GM12878 (cell line): ENCODE data around the gene ARMC2.

ENCODE experiments used
- ATF2 ChIP-seq: IDR thresholded peaks from 2 replicates; pipeline ENCODE4 v1.6.1; 2012; ENCODE audit warnings: low read length, inconsistent platforms
- E2F4 ChIP-seq: IDR thresholded peaks from 2 replicates; pipeline ENCODE4 v1.6.1; 2012; ENCODE audit warnings: low read depth, low read length, improper control_type of control experiment
- EZH2 ChIP-seq: IDR thresholded peaks from 2 replicates; pipeline ENCODE4 v1.6.1; 2012; ENCODE audit warnings: low read depth, mild to moderate bottlenecking, control low read depth, inconsistent platforms, low read length, borderline replicate concordance; ENCODE audit not compliant: control insufficient read depth
- IRF3 ChIP-seq: fragments of 450-650 bp; IDR thresholded peaks from 2 replicates; pipeline ENCODE4 v1.6.1; 2014; ENCODE audit warnings: mild to moderate bottlenecking
- KAT2A ChIP-seq: conservative IDR thresholded peaks from 2 replicates; pipeline ENCODE4 v1.6.1; 2011; ENCODE audit warnings: low read depth, low read length; ENCODE audit not compliant: control insufficient read depth
- LARP7 ChIP-seq: fragments of 450-650 bp; IDR thresholded peaks from 2 replicates; pipeline ENCODE4 v1.6.1; 2017; ENCODE audit warnings: mild to moderate bottlenecking
- POLR2A ChIP-seq: IDR thresholded peaks from 2 replicates; pipeline ENCODE4 v1.6.1; 2011; ENCODE audit warnings: low read depth, mild to moderate bottlenecking, low read length
- POLR2AphosphoS5 ChIP-seq: IDR thresholded peaks from 2 replicates; pipeline ENCODE4 v1.6.1; 2011; ENCODE audit warnings: mild to moderate bottlenecking, low read length, inconsistent platforms
- RAD21 ChIP-seq: IDR thresholded peaks from 2 replicates; pipeline ENCODE4 v1.6.1; 2011; ENCODE audit warnings: mild to moderate bottlenecking, low read depth, low read length, moderate library complexity; ENCODE audit not compliant: insufficient read depth
- SKIL ChIP-seq: fragments of 450-650 bp; IDR thresholded peaks from 2 replicates; pipeline ENCODE4 v1.6.1; 2017; ENCODE audit warnings: mild to moderate bottlenecking, low read depth, inconsistent platforms; ENCODE audit not compliant: poor library complexity, severe bottlenecking
- TF ChIP-seq, protein P1 (sequence below), 3 experiments: IDR thresholded peaks in 2 of 3; conservative IDR thresholded peaks in 1 of 3; 2 replicates each; pipeline ENCODE4 v1.5.1; 2011; ENCODE audit warnings: low read depth in 3 of 3, low read length in 3 of 3, mild to moderate bottlenecking in 3 of 3, control low read depth in 2 of 3, moderate library complexity in 2 of 3, inconsistent platforms in 1 of 3, mixed read lengths in 1 of 3; ENCODE audit not compliant: control insufficient read depth in 2 of 3, insufficient read depth in 1 of 3; ENCODE audit errors: extremely low read depth in 1 of 3
- TF ChIP-seq, protein P2 (sequence below): IDR thresholded peaks from 2 replicates; pipeline ENCODE4 v1.6.1; 2011; ENCODE audit warnings: low read depth, mild to moderate bottlenecking, low read length, moderate library complexity, borderline replicate concordance; ENCODE audit errors: extremely low read depth

DNA sequence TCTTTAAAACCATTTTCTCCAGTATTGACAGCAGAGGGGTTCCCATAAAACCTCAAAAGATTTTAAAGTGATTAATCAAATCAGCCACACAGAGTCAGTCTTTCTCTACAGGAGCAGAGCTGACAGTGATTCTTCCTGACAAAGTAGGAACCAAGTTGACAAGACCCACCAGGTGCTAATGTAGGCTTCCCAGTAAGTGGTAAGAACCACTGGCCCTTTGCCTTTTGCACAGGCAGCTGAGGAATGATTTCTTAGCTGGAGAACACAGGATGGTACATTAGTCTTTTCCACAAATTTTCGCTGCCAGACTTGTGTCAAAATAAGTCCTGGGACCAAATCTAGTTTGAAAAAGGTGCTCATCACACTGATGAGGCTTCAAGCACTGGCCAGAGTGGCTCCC lies 95.8 kb downstream of the ARMC2 start:
- no peak for TF ChIP-seq E2F4
- no peak for TF ChIP-seq ATF2
- TF ChIP-seq, protein P1, sequence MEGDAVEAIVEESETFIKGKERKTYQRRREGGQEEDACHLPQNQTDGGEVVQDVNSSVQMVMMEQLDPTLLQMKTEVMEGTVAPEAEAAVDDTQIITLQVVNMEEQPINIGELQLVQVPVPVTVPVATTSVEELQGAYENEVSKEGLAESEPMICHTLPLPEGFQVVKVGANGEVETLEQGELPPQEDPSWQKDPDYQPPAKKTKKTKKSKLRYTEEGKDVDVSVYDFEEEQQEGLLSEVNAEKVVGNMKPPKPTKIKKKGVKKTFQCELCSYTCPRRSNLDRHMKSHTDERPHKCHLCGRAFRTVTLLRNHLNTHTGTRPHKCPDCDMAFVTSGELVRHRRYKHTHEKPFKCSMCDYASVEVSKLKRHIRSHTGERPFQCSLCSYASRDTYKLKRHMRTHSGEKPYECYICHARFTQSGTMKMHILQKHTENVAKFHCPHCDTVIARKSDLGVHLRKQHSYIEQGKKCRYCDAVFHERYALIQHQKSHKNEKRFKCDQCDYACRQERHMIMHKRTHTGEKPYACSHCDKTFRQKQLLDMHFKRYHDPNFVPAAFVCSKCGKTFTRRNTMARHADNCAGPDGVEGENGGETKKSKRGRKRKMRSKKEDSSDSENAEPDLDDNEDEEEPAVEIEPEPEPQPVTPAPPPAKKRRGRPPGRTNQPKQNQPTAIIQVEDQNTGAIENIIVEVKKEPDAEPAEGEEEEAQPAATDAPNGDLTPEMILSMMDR (IDR thresholded peaks at IDR 0.05 in 2 of 3, conservative IDR thresholded peaks at IDR 0.05 in 1 of 3; ENCODE audit: control insufficient read depth in 2 of 3, extremely low read depth in 1 of 3, insufficient read depth in 1 of 3, low read depth in 3 of 3, low read length in 3 of 3), result no peak
- no peak for TF ChIP-seq IRF3
- no peak for TF ChIP-seq POLR2A
- TF ChIP-seq SKIL, result no peak
- TF ChIP-seq RAD21, result 0 out of 2 replicates have a peak, but pooled peaks have one; percentile 8
- TF ChIP-seq, protein P2, sequence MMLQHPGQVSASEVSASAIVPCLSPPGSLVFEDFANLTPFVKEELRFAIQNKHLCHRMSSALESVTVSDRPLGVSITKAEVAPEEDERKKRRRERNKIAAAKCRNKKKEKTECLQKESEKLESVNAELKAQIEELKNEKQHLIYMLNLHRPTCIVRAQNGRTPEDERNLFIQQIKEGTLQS, result no peak
- no peak for TF ChIP-seq KAT2A
- TF ChIP-seq LARP7, result no peak
- no peak for TF ChIP-seq POLR2AphosphoS5
- no peak for TF ChIP-seq EZH2
